ENCODE measurements around the gene TMEM255B.

TMEM255B gene

DNA sequence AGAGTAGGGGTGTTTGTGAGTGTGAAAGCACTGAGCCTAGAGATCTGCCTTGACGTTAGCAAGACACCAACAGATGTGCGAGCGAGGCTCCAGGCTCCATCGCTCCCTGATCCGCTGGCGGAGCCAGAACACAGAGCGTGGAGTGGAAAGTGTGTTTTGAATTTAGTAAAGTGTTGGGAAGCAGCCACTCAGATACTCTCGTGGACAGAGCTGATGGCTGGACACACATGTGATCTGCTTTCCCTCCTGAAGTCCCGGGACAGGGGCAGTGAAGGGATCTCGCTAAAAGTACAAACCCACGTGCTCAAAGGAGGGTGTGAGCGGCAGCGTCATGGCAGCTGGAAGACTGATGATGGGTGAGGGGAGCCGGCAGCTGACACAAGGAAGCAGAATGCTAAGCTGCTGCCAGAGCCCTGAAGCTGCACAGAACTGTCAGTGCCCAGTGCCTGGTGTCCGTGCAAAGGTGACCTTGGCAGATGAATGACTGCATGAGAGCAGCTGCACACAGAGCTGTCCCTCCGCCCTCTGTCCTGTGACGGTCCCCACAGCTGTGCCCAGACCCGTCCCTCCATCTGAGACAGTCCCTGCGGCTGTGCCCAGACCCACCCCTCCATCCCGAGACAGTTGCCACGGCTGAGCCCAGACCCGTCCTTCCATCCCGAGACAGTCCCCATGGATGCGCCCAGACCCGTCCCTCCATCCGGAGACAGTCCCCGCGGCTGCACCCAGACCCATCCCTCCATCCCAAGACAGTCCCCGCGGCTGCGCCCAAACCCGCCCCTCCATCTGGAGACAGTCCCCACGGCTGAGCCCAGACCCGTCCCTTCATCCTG is 29.6 kb upstream of the TMEM255B start:
- peaks cover 4% of the 10 kb centered on the region for H3K4me1 ChIP-seq (ENCODE audit: control insufficient read depth, insufficient read depth, low read length)
- H3K27me3 ChIP-seq (replicated peaks; ENCODE audit: control insufficient read depth, insufficient read depth, low read length), result peaks cover 35% of the 10 kb centered on the region

DNA sequence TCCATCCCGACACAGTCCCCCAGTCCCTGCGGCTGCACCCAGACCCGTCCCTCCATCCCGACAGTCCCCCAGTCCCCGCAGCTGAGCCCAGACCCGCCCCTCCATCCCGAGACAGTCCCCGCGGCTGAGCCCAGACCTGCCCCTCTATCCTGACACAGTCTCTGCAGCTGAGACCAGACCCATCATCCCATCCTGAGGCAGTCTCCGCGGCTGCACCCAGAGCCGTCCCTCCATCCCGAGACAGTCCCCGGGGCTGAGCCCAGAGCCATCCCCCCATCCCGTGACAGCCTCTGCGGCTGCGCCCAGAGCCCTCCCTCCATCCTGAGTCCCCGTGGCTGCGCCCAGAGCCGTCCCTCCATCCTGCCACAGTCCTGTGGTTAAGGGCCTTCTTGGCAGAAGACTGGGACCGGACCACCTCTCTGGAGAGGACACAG is 28.8 kb upstream of the TMEM255B start:
- DNase-seq (ENCODE audit: low read depth), result no peak
- no peak overlapping the region for H3K4me3 ChIP-seq (ENCODE audit: low read length)
- H3K9ac ChIP-seq (ENCODE audit: low read length), result no peak overlapping the region
- H3K4me1 ChIP-seq (ENCODE audit: control insufficient read depth, insufficient read depth, low read length), result peaks cover 4% of the 10 kb centered on the region
- H3K36me3 ChIP-seq (ENCODE audit: control insufficient read depth, insufficient read depth, low read length, severe bottlenecking), result no peaks in the 10 kb centered on the region
- peaks cover 38% of the 10 kb centered on the region for H3K27me3 ChIP-seq (replicated peaks; ENCODE audit: control insufficient read depth, insufficient read depth, low read length)
- no peaks in the 10 kb centered on the region for H3K9me3 ChIP-seq (ENCODE audit: control insufficient read depth, low read length)

More for the DNA sequence above, 29.6 kb upstream of the TMEM255B start:
- no peak overlapping the region for H3K4me3 ChIP-seq (ENCODE audit: low read length)
- no peak overlapping the region for H3K9ac ChIP-seq (ENCODE audit: low read length)
- no peaks in the 10 kb centered on the region for H3K36me3 ChIP-seq (ENCODE audit: control insufficient read depth, insufficient read depth, low read length, severe bottlenecking)
- DNase-seq (ENCODE audit: low read depth), result peak; percentile 14
- no peaks in the 10 kb centered on the region for H3K9me3 ChIP-seq (ENCODE audit: control insufficient read depth, low read length)

DNA sequence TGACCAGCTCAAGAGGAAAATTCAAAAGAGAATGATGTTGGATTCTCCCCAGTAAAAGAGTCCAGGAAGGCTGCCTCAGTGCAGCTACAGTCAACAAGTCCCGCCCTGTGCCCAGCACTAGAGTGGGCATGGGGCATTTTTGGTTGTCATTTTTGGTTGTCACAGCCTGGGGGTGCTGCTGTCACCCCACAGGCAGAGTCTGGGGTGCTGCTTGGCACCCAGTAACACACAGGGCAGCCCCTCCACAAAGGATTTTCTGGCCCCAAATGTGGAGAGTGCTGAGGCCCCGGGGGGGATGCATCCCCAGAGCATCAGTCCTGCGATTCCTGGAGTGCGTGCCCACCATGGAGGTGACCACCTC is 28.2 kb upstream of the TMEM255B start:
- Histone ChIP-seq H3K9me3 (ENCODE audit: control insufficient read depth, low read length) (no peaks in the 10 kb centered on the region), H3K27me3 (replicated peaks; ENCODE audit: control insufficient read depth, insufficient read depth, low read length) (peaks cover 42% of the 10 kb centered on the region), H3K4me3 (ENCODE audit: low read length) (no peak overlapping the region), H3K4me1 (ENCODE audit: control insufficient read depth, insufficient read depth, low read length) (peaks cover 4% of the 10 kb centered on the region), H3K9ac (ENCODE audit: low read length) (no peak overlapping the region), H3K36me3 (ENCODE audit: control insufficient read depth, insufficient read depth, low read length, severe bottlenecking) (no peaks in the 10 kb centered on the region)
- DNase-seq (ENCODE audit: low read depth), result no peak

DNA sequence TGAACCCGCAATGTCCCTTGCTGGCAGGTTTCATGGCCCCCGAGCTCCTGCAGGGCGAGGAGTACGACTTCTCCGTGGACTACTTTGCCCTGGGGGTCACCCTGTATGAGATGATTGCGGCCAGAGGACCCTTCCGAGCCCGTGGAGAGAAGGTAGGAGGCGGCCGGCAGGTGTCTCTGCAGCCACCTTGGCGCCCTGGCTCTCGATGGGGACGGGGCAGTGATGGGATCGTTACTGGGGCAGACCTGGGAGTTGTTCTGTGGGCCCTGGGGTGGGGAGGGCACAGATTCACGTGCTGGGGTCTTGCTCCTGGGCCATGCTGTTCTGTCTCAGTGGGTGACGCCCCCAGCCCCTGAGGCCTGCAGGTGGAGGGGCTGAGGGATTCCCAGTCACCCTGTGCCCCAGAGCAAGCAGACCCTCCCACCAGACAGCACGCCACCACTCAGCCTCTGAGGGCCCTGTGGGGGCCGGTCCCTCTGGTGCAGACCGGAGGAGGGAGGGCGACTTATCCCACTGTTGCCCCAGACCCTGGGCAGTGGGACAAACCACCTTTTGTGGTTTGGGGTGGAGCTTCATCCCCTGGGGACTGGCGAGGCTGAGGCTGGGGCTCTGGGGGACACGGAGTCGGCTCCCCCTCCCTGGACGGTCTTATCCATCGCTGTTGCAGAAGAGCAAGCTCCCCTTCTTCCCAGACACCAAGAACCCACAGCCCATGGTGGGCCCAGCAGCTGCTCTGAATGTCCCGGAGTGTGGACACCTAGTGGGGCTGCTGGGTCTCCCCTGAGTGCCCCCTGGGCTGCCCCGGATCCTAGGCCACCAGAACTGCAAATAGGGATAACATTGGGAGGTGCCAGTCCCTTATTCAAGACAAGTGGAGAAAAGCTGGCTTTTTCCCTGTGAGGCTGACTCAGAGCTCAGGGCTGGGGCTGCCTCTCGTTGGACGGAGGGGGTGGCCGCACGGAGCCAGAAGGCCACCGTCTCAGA is 27.5 kb upstream of the TMEM255B start:
- Histone ChIP-seq H3K36me3 (ENCODE audit: control insufficient read depth, insufficient read depth, low read length, severe bottlenecking) (no peaks in the 10 kb centered on the region), H3K4me3 (ENCODE audit: low read length) (no peak overlapping the region), H3K4me1 (ENCODE audit: control insufficient read depth, insufficient read depth, low read length) (peaks cover 4% of the 10 kb centered on the region), H3K9me3 (ENCODE audit: control insufficient read depth, low read length) (no peaks in the 10 kb centered on the region), H3K27me3 (replicated peaks; ENCODE audit: control insufficient read depth, insufficient read depth, low read length) (peaks cover 49% of the 10 kb centered on the region), H3K9ac (ENCODE audit: low read length) (no peak overlapping the region)
- no peak for DNase-seq (ENCODE audit: low read depth)

DNA sequence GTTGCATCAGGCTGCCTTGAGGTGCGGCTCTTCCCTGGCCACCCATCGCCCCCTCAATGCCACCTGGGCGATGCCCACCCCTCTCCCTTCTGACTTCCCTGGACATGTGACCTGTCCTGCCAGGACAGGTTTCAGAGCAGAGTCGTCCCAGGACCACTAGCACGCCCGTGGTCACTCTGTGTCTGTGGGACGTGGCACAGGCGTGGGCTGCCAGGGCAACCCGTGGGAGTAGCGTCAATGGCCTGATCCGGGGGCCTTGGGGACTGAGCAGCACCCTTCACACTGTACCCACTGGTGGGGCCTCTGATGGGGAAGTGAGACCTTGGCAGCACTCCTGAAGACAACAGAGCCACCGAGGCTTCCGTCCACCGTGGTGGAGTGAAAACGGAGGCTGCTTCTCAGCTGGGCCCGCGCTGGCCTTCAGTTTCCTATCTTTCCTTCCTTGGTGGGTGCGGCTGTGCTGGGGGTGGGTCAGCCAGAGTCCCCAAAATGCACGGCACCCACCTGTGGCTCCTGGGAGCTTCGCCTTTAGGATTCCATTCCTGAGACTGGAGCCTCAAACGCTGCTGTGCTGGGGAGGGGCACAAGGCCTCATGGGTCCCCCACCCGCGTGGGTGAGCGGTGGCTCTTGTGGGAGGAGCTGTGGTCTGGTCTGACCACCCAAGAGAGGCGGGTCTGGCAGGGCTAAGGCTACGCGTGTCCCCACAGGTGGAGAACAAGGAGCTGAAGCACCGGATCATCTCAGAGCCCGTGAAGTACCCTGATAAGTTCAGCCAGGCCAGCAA is 26.7 kb upstream of the TMEM255B start:
- Histone ChIP-seq H3K9me3 (ENCODE audit: control insufficient read depth, low read length) (no peaks in the 10 kb centered on the region), H3K9ac (ENCODE audit: low read length) (no peak overlapping the region), H3K27me3 (replicated peaks; ENCODE audit: control insufficient read depth, insufficient read depth, low read length) (peaks cover 53% of the 10 kb centered on the region), H3K4me3 (ENCODE audit: low read length) (no peak overlapping the region), H3K36me3 (ENCODE audit: control insufficient read depth, insufficient read depth, low read length, severe bottlenecking) (no peaks in the 10 kb centered on the region), H3K4me1 (ENCODE audit: control insufficient read depth, insufficient read depth, low read length) (peaks cover 4% of the 10 kb centered on the region)
- no peak for DNase-seq (ENCODE audit: low read depth)

DNA sequence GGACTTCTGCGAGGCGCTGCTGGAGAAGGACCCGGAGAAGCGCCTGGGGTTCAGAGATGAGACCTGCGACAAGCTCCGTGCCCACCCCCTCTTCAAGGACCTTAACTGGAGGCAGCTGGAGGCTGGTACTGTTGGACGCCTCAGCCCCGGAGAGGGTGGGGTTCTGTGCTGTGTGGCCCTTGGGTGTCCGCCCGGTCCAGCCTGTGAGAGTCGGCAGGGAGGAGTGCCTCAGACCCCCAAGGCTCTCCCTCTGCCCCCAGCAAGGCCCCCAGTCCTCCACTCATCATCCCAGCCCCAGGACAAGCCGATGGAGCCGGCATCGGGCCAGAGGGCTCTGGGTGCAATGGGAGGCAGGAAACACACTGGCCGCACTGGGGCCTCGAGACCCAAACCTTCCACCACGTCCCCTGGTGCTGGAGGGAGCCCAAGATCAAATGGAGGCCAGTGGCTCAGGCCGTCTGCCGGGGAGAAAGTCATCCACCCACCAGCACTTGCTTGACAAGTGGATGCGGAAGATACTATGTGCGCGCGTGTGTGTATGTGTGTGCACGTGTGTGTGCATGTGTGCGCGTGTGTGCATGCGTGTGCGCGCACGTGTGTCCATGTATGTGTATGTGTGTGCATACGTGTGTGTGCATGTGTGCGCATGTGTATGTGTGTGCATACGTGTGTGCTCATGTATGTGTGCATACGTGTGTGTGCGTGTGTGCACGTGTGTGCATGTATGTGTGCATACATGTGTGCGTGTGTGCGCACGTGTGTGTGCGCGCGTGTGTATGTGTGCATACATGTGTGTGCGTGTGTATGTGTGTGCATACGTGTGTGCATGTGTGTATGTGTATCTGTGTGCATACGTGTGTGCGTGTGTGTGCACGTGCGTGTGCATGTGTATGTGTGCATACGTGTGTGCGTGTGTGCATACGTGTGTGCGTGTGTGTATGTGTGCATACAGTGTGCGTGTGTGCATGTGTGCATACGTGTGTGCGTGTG is 25.8 kb upstream of the TMEM255B start:
- DNase-seq (ENCODE audit: low read depth), result no peak
- Histone ChIP-seq H3K4me1 (ENCODE audit: control insufficient read depth, insufficient read depth, low read length) (peaks cover 4% of the 10 kb centered on the region), H3K27me3 (replicated peaks; ENCODE audit: control insufficient read depth, insufficient read depth, low read length) (peaks cover 55% of the 10 kb centered on the region), H3K36me3 (ENCODE audit: control insufficient read depth, insufficient read depth, low read length, severe bottlenecking) (no peaks in the 10 kb centered on the region), H3K4me3 (ENCODE audit: low read length) (no peak overlapping the region), H3K9me3 (ENCODE audit: control insufficient read depth, low read length) (no peaks in the 10 kb centered on the region), H3K9ac (ENCODE audit: low read length) (no peak overlapping the region)

DNA sequence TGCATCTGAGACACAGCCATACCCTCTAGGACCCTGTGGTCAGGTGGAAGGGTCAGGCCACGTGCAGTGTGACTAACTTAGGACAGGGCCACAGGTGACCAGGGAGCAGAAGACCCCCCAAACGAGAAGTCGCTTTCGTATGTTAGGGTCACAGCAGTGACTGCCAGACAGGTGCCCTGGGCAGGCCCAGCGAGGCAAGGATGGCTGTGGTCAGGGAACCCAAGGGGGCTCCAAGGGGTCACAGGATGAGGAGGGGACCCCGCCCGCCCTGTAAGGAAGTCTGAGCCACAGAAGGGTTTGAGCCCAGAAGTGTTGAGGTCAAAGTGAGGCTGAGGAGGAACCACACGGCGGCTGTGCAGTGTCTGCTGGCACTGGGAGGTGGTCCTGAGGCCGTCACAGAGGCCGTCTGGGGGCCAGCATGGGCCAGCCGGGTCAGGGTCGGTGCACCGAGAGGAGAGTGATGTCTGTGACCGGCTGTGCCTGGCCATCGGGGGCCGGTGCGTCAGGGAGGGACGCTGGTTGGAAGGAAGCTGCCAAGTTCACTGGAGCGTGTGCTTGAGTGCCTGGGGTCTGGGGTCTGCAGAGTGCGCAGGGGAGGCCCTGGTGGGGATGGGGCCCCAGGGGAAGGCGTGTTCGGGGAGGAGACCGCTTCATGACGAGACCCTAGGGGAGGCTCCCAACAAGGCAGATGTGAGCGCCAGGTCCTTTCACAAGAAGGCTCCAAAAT is 24.8 kb upstream of the TMEM255B start:
- no peak overlapping the region for H3K4me3 ChIP-seq (ENCODE audit: low read length)
- no peaks in the 10 kb centered on the region for H3K9me3 ChIP-seq (ENCODE audit: control insufficient read depth, low read length)
- peaks cover 50% of the 10 kb centered on the region for H3K27me3 ChIP-seq (replicated peaks; ENCODE audit: control insufficient read depth, insufficient read depth, low read length)
- no peak overlapping the region for H3K9ac ChIP-seq (ENCODE audit: low read length)
- DNase-seq (ENCODE audit: low read depth), result no peak
- H3K4me1 ChIP-seq (ENCODE audit: control insufficient read depth, insufficient read depth, low read length), result peaks cover under 1% of the 10 kb centered on the region
- no peaks in the 10 kb centered on the region for H3K36me3 ChIP-seq (ENCODE audit: control insufficient read depth, insufficient read depth, low read length, severe bottlenecking)

DNA sequence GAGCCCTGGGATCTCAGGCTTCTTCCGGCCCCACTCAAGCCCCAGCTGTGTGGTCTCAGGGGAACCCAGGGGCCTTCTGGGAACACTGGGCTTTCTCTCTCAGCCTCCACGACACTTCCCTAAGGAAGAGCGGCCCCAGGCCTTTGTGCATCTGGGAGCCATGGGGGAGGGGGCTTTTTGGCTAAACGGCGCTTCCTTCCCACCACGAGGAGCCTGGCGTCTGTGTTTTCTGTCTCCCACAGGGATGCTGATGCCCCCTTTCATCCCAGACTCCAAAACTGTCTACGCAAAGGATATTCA is 24.2 kb upstream of the TMEM255B start:
- H3K9me3 ChIP-seq (ENCODE audit: control insufficient read depth, low read length), result no peaks in the 10 kb centered on the region
- no peak overlapping the region for H3K9ac ChIP-seq (ENCODE audit: low read length)
- no peaks in the 10 kb centered on the region for H3K4me1 ChIP-seq (ENCODE audit: control insufficient read depth, insufficient read depth, low read length)
- no peak for DNase-seq (ENCODE audit: low read depth)
- no peaks in the 10 kb centered on the region for H3K36me3 ChIP-seq (ENCODE audit: control insufficient read depth, insufficient read depth, low read length, severe bottlenecking)
- H3K4me3 ChIP-seq (ENCODE audit: low read length), result no peak overlapping the region
- peaks cover 45% of the 10 kb centered on the region for H3K27me3 ChIP-seq (replicated peaks; ENCODE audit: control insufficient read depth, insufficient read depth, low read length)

DNA sequence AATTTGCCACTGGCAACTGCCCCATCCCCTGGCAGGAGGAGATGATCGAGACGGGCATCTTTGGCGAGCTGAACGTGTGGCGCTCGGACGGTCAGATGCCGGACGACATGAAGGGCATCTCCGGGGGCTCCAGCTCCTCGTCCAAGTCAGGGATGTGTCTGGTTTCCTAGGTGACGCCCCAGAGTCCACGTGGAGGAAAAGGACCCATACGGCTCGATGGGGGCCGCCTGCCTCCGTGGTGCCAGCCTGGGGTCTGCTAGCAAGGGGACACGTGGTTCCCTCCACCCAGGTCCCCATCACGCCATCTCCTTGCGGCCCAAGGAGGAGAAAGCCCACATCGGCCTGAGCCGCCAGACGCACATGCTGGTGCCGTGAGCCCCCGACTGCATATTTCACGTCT is 23.8 kb upstream of the TMEM255B start:
- Histone ChIP-seq H3K27me3 (replicated peaks; ENCODE audit: control insufficient read depth, insufficient read depth, low read length) (peaks cover 45% of the 10 kb centered on the region), H3K9me3 (ENCODE audit: control insufficient read depth, low read length) (no peaks in the 10 kb centered on the region), H3K4me1 (ENCODE audit: control insufficient read depth, insufficient read depth, low read length) (no peaks in the 10 kb centered on the region), H3K36me3 (ENCODE audit: control insufficient read depth, insufficient read depth, low read length, severe bottlenecking) (no peaks in the 10 kb centered on the region), H3K4me3 (ENCODE audit: low read length) (no peak overlapping the region), H3K9ac (ENCODE audit: low read length) (no peak overlapping the region)
- no peak for DNase-seq (ENCODE audit: low read depth)

DNA sequence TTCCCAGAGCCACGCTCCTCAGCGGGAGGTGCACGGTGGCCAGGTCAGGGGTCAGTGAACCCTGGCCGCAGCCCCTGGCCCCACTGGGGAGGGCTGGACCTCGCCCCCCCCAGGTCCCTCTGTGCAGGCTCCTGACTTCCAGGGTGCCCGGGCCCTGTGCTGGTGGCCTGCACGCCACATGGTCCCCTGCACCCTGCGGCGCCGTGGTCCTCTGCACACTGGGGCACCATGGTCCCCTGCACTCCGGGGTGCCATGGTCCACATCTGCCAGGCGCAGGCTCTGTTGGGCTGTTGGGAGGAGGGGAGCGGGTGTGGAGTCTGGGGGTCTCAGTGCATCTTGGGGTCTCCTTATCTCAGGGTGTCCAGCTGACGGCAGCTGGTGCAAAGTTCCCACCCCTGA is 23.3 kb upstream of the TMEM255B start:
- H3K4me1 ChIP-seq (ENCODE audit: control insufficient read depth, insufficient read depth, low read length), result no peaks in the 10 kb centered on the region
- DNase-seq (ENCODE audit: low read depth), result no peak

More for the DNA sequence above, 23.3 kb upstream of the TMEM255B start:
- no peaks in the 10 kb centered on the region for H3K36me3 ChIP-seq (ENCODE audit: control insufficient read depth, insufficient read depth, low read length, severe bottlenecking)
- H3K27me3 ChIP-seq (replicated peaks; ENCODE audit: control insufficient read depth, insufficient read depth, low read length), result peaks cover 40% of the 10 kb centered on the region
- H3K9ac ChIP-seq (ENCODE audit: low read length), result no peak overlapping the region
- H3K9me3 ChIP-seq (ENCODE audit: control insufficient read depth, low read length), result no peaks in the 10 kb centered on the region
- no peak overlapping the region for H3K4me3 ChIP-seq (ENCODE audit: low read length)
